ENCODE results near the gene DLL1.

Gene DLL1

DNA sequence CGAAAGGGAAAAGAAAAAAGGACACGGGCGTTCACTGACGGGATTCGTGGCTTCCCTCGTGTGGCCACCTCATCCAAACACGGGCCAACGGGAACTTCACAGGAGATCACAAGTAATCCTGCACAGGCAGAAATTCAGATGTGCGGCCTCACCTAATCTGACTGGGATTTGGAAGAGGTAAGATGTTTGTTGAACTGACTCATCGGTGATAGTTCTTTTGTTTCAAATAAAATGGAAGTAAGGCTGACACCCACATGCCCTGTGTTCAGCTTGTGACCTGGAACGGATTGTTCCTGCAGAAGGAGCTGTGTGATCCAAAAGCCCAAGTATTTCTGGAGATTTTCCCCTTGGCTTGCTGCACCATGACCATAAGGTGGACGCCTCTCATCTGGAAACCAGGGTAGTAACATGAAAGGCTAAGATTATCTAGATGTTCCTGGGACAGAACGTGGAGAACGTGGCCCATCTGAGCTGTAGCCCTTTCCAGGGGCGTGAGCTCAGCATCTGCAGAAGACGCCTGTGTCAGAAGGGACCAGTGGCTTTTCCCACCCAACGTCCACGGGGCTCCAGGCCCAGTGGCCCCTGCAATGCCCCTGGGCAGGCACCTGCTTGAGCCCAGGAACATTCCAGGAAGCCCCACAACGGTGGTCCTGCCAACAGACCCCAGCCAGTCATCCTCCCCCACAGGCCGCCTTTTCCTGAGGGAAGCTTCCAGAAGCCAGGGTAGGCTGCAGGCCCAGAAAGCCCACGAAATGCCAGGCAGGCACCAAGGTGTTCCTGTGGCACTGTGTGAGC, 39.7 kb downstream of the DLL1 start:
- H3K4me3 ChIP-seq (ENCODE audit: low read depth, low read length), result no peak overlapping the region
- no peak for DNase-seq (ENCODE audit: low read depth, low spot score)
- in situ Hi-C loops (cut with HindIII; ENCODE audit: low sequenced_read_pairs), result no loop called here
- TF ChIP-seq, protein P1, sequence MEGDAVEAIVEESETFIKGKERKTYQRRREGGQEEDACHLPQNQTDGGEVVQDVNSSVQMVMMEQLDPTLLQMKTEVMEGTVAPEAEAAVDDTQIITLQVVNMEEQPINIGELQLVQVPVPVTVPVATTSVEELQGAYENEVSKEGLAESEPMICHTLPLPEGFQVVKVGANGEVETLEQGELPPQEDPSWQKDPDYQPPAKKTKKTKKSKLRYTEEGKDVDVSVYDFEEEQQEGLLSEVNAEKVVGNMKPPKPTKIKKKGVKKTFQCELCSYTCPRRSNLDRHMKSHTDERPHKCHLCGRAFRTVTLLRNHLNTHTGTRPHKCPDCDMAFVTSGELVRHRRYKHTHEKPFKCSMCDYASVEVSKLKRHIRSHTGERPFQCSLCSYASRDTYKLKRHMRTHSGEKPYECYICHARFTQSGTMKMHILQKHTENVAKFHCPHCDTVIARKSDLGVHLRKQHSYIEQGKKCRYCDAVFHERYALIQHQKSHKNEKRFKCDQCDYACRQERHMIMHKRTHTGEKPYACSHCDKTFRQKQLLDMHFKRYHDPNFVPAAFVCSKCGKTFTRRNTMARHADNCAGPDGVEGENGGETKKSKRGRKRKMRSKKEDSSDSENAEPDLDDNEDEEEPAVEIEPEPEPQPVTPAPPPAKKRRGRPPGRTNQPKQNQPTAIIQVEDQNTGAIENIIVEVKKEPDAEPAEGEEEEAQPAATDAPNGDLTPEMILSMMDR (IDR thresholded peaks at IDR 0.05; ENCODE audit: low read depth, low read length), result no peak

DNA sequence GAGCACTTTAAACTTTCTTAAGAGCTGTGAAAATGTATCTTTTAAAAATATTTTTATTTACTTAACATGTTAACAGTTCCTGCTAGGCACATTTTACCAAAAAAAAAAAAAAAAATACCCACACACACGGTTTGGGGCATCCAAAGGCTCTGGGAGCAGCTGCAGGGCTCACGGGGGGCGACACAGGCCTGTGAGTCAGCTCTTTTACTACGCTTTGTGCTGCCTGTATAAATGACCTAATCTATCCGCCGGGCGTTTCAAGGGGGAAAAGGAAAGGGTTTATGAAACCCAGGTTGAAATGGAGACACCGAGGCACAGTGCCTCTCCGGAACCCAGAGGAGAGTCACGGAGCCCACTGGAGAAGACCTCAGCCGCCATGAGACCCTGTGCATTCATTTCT, 40.4 kb downstream of the DLL1 start:
- in situ Hi-C loops (cut with HindIII; ENCODE audit: low sequenced_read_pairs), result no loop called here
- no peak for DNase-seq (ENCODE audit: low read depth, low spot score)
- TF ChIP-seq, protein P1 (IDR thresholded peaks at IDR 0.05; ENCODE audit: low read depth, low read length), result no peak
- no peak overlapping the region for H3K4me3 ChIP-seq (ENCODE audit: low read depth, low read length)

DNA sequence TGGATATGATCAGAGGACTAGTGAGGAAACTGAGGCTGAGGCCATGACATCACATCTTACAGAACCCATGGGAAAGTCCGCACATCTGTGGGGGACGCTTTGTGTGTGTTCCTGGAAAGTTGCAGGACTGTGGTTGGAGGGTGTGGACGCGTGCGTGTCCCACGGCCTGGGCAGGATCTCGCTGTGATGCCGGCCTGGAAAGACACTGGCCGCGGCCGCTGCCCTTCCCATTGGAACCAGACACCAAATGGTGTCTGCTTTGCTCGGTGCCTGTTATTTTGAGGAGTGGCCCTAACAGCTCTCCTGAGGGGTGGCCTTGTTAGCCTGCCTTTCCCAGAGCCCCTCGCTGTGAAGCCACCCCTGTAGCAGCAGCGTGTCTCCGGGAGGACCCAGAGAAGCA, 41.1 kb downstream of the DLL1 start:
- no peak for DNase-seq (ENCODE audit: low read depth, low spot score)
- TF ChIP-seq, protein P1 (IDR thresholded peaks at IDR 0.05; ENCODE audit: low read depth, low read length), result no peak
- in situ Hi-C loops (cut with HindIII; ENCODE audit: low sequenced_read_pairs), result no loop called here
- no peak overlapping the region for H3K4me3 ChIP-seq (ENCODE audit: low read depth, low read length)

DNA sequence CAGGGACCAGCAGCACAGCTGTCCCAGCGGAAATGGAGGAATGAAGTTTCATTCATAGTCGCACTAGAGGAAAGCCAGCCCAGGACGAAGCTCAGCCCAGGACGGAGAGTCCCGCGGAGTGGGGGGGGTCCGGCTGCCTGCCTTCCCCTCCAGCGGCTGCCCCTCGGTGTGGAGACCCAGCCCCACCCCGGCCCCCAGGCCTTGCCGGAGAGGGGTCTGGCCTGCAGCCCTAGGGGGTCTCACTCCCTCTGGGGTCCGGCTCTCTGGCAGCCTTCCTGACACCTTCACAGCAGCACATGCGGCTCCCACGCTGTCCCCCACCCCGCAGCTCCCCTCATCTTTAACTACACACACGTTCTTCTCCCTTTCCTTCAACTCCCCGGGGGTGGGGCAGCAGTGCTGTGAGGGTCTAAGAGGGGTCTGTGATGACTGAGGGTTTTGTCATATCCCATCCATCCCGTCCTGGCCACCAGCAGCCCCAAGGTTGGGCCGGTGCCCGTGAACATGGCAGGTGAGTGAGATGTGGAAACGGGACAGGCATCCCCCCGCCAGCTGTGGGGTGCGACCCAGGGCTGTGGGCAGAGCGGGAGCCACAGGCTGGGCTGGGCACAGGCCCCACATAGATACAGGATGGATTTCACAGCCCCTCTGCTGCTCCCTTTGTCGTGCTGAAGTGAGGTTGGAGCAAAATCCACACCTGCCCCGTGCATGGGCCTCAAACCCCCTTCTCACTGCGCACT, 41.8 kb downstream of the DLL1 start:
- H3K4me3 ChIP-seq (ENCODE audit: low read depth, low read length), result no peak overlapping the region
- TF ChIP-seq, protein P1 (IDR thresholded peaks at IDR 0.05; ENCODE audit: low read depth, low read length), result no peak
- no peak for DNase-seq (ENCODE audit: low read depth, low spot score)
- in situ Hi-C loops (cut with HindIII; ENCODE audit: low sequenced_read_pairs), result no loop called here

DNA sequence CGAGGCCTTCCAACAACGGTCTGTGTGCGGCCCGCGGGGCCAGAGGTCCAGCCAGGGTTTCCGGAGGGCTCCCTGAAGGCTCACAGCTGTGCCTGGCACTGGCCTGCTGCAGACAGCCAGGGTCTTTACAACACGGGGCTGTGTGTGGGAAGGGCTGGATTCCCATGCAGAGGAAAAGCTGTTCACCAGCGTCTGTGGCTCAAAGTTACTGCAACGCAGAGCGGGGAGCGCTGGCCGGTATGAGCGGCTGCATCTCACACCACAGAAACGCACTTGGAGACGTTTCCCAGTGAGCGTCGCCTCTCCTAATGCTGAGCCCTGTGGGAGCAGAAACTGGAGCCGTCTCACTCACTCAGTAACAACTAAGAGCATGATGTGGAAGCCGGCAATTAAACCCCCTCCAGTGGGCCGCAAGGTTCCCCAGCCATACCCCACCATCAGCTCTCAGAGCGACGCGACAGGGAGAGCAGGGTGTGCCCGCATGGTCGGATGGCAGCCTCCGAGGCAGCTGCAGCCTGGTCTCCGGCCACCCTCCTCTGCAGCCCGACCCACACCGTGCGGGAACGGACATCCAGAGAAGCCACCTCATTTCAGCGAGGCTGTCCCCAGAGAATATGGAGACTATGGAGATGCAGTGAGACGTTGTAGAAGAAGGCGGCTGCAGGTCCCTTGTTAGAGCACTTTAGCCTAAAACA, 42.6 kb downstream of the DLL1 start:
- TF ChIP-seq, protein P1 (IDR thresholded peaks at IDR 0.05; ENCODE audit: low read depth, low read length), result no peak
- no peak for DNase-seq (ENCODE audit: low read depth, low spot score)
- no peak overlapping the region for H3K4me3 ChIP-seq (ENCODE audit: low read depth, low read length)
- in situ Hi-C loops (cut with HindIII; ENCODE audit: low sequenced_read_pairs), result no loop called here

DNA sequence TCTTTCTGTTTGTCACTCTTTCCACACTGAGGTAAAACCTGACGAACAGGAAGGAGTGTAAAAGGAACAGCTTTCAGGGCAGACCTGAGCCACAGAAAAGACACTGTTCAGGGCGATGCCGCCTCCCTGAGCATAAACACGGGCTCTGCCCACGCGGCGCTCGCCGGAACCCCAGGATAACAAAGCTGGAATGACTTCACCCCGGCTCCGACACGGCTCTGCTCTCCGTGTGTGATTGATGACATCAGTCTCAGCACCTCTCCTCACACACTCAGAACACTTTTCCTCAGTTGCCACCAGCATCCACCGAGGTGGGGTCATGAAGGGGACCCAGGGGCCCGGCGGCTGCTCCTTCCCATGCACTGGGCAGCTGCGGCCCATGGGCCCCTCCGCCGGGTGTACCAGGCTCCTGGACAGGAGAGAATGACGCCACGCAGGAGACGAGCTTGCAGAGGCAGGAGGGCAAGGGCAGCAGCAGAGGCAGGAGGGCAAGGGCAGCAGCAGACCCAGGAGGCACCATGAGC, 43.6 kb downstream of the DLL1 start:
- DNase-seq (ENCODE audit: low read depth, low spot score), result no peak
- no peak overlapping the region for H3K4me3 ChIP-seq (ENCODE audit: low read depth, low read length)
- TF ChIP-seq, protein P1 (IDR thresholded peaks at IDR 0.05; ENCODE audit: low read depth, low read length), result no peak
- in situ Hi-C loops (cut with HindIII; ENCODE audit: low sequenced_read_pairs), result no loop called here
